ENCODE results near the gene MRAP2. TPM values are rescaled to one million over a fixed set of nuclear protein-coding genes. Genes with fewer than 3 reads are reported as not detected.
"Not testable (repeated sequence)": the region's sequence is repeated elsewhere in the genome, so short reads cannot be mapped to it uniquely, and the experiment has no call there.

The MRAP2 gene
- total RNA-seq, 1 donor from 2014 or later: 5.1 TPM

DNA sequence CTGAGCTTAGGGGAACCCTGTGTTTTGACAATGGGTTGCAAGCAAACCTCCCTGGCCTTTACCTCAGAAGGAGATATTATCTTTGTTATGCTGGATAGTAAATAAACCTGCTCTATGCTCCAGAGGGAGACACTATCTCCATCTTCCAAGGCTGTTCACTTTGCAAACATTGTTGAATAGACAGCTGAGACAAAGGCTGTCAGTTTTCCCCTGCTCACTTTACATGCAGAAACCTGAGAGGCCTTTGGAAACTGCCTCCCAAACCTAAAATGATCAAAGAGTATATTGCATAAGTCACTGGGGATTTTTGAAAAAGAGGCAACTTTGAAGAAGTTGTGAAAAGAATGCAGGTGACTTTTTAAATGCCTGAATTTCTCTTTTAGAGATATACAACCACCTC lies 61.6 kb downstream of the MRAP2 start:
- DNase-seq: no peak
- TF ChIP-seq, protein P1, sequence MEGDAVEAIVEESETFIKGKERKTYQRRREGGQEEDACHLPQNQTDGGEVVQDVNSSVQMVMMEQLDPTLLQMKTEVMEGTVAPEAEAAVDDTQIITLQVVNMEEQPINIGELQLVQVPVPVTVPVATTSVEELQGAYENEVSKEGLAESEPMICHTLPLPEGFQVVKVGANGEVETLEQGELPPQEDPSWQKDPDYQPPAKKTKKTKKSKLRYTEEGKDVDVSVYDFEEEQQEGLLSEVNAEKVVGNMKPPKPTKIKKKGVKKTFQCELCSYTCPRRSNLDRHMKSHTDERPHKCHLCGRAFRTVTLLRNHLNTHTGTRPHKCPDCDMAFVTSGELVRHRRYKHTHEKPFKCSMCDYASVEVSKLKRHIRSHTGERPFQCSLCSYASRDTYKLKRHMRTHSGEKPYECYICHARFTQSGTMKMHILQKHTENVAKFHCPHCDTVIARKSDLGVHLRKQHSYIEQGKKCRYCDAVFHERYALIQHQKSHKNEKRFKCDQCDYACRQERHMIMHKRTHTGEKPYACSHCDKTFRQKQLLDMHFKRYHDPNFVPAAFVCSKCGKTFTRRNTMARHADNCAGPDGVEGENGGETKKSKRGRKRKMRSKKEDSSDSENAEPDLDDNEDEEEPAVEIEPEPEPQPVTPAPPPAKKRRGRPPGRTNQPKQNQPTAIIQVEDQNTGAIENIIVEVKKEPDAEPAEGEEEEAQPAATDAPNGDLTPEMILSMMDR (IDR thresholded peaks at IDR 0.05; ENCODE audit: partially characterized antibody, unreplicated experiment): no peak
- Mint-ChIP-seq H3K27me3 (ENCODE audit: unreplicated experiment) (no peaks in the 10 kb centered on the region), H3K27ac (ENCODE audit: unreplicated experiment) (no peak overlapping the region), H3K4me1 (ENCODE audit: low read depth, unreplicated experiment) (no peaks in the 10 kb centered on the region), H3K9me3 (ENCODE audit: unreplicated experiment) (no peaks in the 10 kb centered on the region), H3K36me3 (ENCODE audit: unreplicated experiment) (peaks cover 5% of the 10 kb centered on the region), H3K4me3 (ENCODE audit: unreplicated experiment) (no peak overlapping the region)

- H3K9me3 Mint-ChIP-seq (ENCODE audit: unreplicated experiment): peaks cover 2% of the 10 kb centered on the region
Observed at GRCh38 chr6:84103029-84103428, 69.5 kb downstream of the MRAP2 start.

GRCh38 chr6:84105215-84105924 lies 71.8 kb downstream of the MRAP2 start:
- not testable (repeated sequence) for H3K4me1 Mint-ChIP-seq (ENCODE audit: low read depth, unreplicated experiment); H3K36me3 Mint-ChIP-seq (ENCODE audit: unreplicated experiment); DNase-seq; H3K27ac Mint-ChIP-seq (ENCODE audit: unreplicated experiment); H3K9me3 Mint-ChIP-seq (ENCODE audit: unreplicated experiment); H3K27me3 Mint-ChIP-seq (ENCODE audit: unreplicated experiment); H3K4me3 Mint-ChIP-seq (ENCODE audit: unreplicated experiment)

More at GRCh38 chr6:84103029-84103428, 69.5 kb downstream of the MRAP2 start:
- no peak for DNase-seq
- Mint-ChIP-seq H3K27ac (ENCODE audit: unreplicated experiment) (no peak overlapping the region), H3K36me3 (ENCODE audit: unreplicated experiment) (peaks cover 6% of the 10 kb centered on the region), H3K4me3 (ENCODE audit: unreplicated experiment) (no peak overlapping the region), H3K4me1 (ENCODE audit: low read depth, unreplicated experiment) (no peaks in the 10 kb centered on the region), H3K27me3 (ENCODE audit: unreplicated experiment) (no peaks in the 10 kb centered on the region)
- TF ChIP-seq, protein P1 (IDR thresholded peaks at IDR 0.05; ENCODE audit: partially characterized antibody, unreplicated experiment): no peak

- no peak for DNase-seq
- H3K9me3 Mint-ChIP-seq (ENCODE audit: unreplicated experiment): no peaks in the 10 kb centered on the region
- no peaks in the 10 kb centered on the region for H3K27me3 Mint-ChIP-seq (ENCODE audit: unreplicated experiment)
- peaks cover 6% of the 10 kb centered on the region for H3K36me3 Mint-ChIP-seq (ENCODE audit: unreplicated experiment)
- no peak overlapping the region for H3K4me3 Mint-ChIP-seq (ENCODE audit: unreplicated experiment)
- no peaks in the 10 kb centered on the region for H3K4me1 Mint-ChIP-seq (ENCODE audit: low read depth, unreplicated experiment)
- H3K27ac Mint-ChIP-seq (ENCODE audit: unreplicated experiment): no peak overlapping the region
- TF ChIP-seq, protein P1 (IDR thresholded peaks at IDR 0.05; ENCODE audit: partially characterized antibody, unreplicated experiment): no peak
Observed at GRCh38 chr6:84107495-84107894, 73.9 kb downstream of the MRAP2 start.

- not testable (repeated sequence) for H3K36me3 Mint-ChIP-seq (ENCODE audit: unreplicated experiment); H3K9me3 Mint-ChIP-seq (ENCODE audit: unreplicated experiment); H3K4me3 Mint-ChIP-seq (ENCODE audit: unreplicated experiment); H3K4me1 Mint-ChIP-seq (ENCODE audit: low read depth, unreplicated experiment); H3K27ac Mint-ChIP-seq (ENCODE audit: unreplicated experiment); DNase-seq; H3K27me3 Mint-ChIP-seq (ENCODE audit: unreplicated experiment)
Observed at GRCh38 chr6:84111351-84111750, 77.8 kb downstream of the MRAP2 start.

DNA sequence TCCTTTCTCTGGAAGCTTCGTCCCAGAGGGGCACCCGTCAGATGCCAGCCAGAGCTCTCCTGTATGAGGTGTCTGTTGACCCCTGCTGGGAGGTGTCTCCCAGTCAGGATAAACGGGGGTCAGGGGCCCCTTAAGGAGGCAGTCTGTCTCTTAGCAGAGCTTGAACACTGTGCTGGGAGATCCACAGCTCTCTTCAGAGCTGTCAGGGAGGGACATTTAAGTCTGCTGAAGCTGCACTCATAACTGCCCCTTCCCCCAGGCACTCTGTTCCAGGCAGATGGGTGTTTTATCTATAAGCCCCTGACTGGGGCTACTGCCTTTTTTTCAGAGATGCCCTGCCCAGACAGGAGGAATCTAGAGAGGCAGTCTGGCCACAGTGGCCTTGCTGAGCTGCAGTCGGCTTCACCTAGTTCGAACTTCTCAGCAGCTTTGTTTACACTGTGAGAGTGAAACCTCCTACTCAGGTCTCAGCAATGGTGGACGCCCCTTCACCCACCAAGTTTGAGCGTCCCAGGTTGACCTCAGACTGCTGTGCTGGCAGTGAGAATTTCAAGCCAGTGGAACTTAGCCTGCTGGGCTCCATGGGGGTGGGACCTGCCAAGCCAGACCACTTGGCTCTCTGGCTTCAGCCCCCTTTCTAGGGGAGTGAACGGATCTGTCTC lies 81.5 kb downstream of the MRAP2 start:
- not testable (repeated sequence) for H3K9me3 Mint-ChIP-seq (ENCODE audit: unreplicated experiment); H3K27me3 Mint-ChIP-seq (ENCODE audit: unreplicated experiment); H3K4me3 Mint-ChIP-seq (ENCODE audit: unreplicated experiment); H3K27ac Mint-ChIP-seq (ENCODE audit: unreplicated experiment); DNase-seq; H3K4me1 Mint-ChIP-seq (ENCODE audit: low read depth, unreplicated experiment)
- H3K36me3 Mint-ChIP-seq (ENCODE audit: unreplicated experiment): peaks cover 16% of the 10 kb centered on the region

Measured in glutamatergic neuron (in vitro differentiated cells).